ENCODE measurements around the gene TRIM37. TPM values are rescaled to one million over a fixed set of nuclear protein-coding genes. Genes with fewer than 3 reads are reported as not detected.

Gene TRIM37
- total and polyA plus RNA-seq, 2 donors from 2014 or later = 9.7 to 19.1 TPM

DNA sequence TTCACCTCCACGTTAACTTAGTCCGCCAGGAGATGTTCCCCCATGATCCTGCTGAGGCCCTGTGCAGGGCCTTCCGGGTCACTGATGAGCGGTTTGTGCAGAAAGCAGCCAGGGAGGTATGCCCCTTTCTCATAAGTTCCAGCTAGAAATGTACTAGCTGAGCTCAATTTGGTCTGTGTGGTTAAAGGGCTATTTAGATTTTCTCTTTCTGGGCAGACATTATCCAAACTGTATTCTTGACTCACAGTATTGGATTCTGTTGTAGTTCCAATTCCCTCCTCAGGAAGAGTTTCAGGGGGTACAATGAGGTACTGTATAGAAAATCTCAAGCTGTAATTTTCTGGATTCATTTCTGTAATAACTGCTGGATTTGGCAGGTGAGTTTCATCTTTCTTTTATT is 137.1 kb downstream of the TRIM37 start:
- intact Hi-C loops (cut with DNase I) = no loop called here
- H3K4me1 ChIP-seq (ENCODE audit: control insufficient read depth in 2 of 3, insufficient read depth in 2 of 3, low read depth in 1 of 3, low read length in 3 of 3) = peaks cover 0 to 3% (median 0%) of the 10 kb centered on the region in 3 donors
- no peak overlapping the region for H3K27ac ChIP-seq (ENCODE audit: low read depth in 2 of 2, low read length in 2 of 2)
- H3K9ac ChIP-seq (ENCODE audit: low read length in 3 of 3) = no peak overlapping the region
- TF ChIP-seq, protein P1, sequence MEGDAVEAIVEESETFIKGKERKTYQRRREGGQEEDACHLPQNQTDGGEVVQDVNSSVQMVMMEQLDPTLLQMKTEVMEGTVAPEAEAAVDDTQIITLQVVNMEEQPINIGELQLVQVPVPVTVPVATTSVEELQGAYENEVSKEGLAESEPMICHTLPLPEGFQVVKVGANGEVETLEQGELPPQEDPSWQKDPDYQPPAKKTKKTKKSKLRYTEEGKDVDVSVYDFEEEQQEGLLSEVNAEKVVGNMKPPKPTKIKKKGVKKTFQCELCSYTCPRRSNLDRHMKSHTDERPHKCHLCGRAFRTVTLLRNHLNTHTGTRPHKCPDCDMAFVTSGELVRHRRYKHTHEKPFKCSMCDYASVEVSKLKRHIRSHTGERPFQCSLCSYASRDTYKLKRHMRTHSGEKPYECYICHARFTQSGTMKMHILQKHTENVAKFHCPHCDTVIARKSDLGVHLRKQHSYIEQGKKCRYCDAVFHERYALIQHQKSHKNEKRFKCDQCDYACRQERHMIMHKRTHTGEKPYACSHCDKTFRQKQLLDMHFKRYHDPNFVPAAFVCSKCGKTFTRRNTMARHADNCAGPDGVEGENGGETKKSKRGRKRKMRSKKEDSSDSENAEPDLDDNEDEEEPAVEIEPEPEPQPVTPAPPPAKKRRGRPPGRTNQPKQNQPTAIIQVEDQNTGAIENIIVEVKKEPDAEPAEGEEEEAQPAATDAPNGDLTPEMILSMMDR (IDR thresholded peaks at IDR 0.05; ENCODE audit: borderline replicate concordance, extremely low read depth, insufficient read depth) = no peak
- no peaks in the 10 kb centered on the region for H3K27me3 ChIP-seq (ENCODE audit: control insufficient read depth, insufficient read depth, low read length)
- DNase-seq = peak in 1 of 5 donors; percentile 39
- no peak overlapping the region for H3K4me3 ChIP-seq (ENCODE audit: low read length in 3 of 3)
- H3K9me3 ChIP-seq (ENCODE audit: control insufficient read depth in 2 of 3, insufficient read depth in 1 of 3, low read length in 3 of 3) = no peaks in the 10 kb centered on the region
- FAIRE-seq = no peak
- H3K36me3 ChIP-seq (ENCODE audit: control insufficient read depth in 2 of 3, insufficient read depth in 3 of 3, low read length in 3 of 3) = no peaks in the 10 kb centered on the region

DNA sequence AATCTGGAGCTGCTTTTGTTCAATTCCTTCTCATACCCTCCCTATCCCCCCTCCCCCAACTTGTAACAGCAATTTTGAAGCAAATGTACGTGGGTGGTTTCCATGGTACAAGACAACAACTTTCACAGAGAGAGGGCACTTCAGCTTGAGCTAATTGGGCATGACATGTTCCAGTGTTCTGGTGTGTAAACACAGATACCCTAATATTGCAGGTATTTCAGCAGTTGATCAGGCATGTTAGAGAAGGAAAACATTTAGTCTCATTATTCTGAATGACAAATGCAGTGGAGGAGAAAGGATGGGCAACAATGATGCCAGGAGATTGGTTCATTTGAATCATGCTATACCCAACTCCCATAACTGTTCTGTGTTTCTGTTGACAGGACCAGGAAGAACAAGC is 137.5 kb downstream of the TRIM37 start:
- TF ChIP-seq, protein P1 (IDR thresholded peaks at IDR 0.05; ENCODE audit: borderline replicate concordance, extremely low read depth, insufficient read depth) = no peak
- intact Hi-C loops (cut with DNase I) = no loop called here
- Histone ChIP-seq H3K9ac (ENCODE audit: low read length in 3 of 3) (no peak overlapping the region), H3K4me1 (ENCODE audit: control insufficient read depth in 2 of 3, insufficient read depth in 2 of 3, low read depth in 1 of 3, low read length in 3 of 3) (peaks cover 0 to 3% (median 0%) of the 10 kb centered on the region in 3 donors), H3K4me3 (ENCODE audit: low read length in 3 of 3) (no peak overlapping the region), H3K9me3 (ENCODE audit: control insufficient read depth in 2 of 3, insufficient read depth in 1 of 3, low read length in 3 of 3) (no peaks in the 10 kb centered on the region), H3K36me3 (ENCODE audit: control insufficient read depth in 2 of 3, insufficient read depth in 3 of 3, low read length in 3 of 3) (no peaks in the 10 kb centered on the region), H3K27me3 (ENCODE audit: control insufficient read depth, insufficient read depth, low read length) (no peaks in the 10 kb centered on the region), H3K27ac (ENCODE audit: low read depth in 2 of 2, low read length in 2 of 2) (no peak overlapping the region)
- FAIRE-seq (no peak), DNase-seq (peak in 3 of 5 donors; percentile 41 to 85 (median 82))

DNA sequence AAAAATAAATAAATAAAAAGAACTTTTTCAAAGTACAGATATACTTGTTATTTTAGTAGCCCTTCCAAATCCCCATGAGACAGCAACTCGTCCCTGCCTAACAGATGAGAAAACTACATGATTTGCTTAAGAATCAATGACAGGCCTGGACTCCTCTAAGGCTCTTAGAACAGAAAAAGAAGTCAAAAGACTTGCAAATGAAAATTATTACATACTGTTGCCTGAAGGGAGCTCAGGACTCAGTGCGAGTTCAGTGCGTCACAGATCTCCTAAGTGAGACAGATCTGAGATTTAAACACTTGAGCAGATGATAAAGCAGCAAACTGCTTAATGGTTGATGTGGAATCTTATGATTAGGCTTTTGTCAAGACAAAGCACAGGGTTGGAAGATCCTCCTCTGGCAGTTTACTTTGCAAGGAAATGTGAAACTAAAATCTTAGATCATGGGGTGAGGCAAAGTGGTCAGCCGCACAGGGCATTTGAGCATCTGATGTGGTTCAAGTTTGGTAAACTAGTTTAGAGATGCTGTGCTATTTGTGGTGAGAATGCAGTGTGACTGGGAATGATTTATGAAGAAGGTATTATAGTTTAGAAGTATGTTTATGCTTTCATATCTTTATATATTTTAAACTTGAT is 138.1 kb downstream of the TRIM37 start:
- Histone ChIP-seq H3K4me3 (ENCODE audit: low read length in 3 of 3) (no peak overlapping the region), H3K4me1 (ENCODE audit: control insufficient read depth in 2 of 3, insufficient read depth in 2 of 3, low read depth in 1 of 3, low read length in 3 of 3) (peaks cover 0 to 3% (median 0%) of the 10 kb centered on the region in 3 donors), H3K27me3 (ENCODE audit: control insufficient read depth, insufficient read depth, low read length) (no peaks in the 10 kb centered on the region), H3K36me3 (ENCODE audit: control insufficient read depth in 2 of 3, insufficient read depth in 3 of 3, low read length in 3 of 3) (no peaks in the 10 kb centered on the region), H3K9ac (ENCODE audit: low read length in 3 of 3) (no peak overlapping the region), H3K9me3 (ENCODE audit: control insufficient read depth in 2 of 3, insufficient read depth in 1 of 3, low read length in 3 of 3) (no peaks in the 10 kb centered on the region), H3K27ac (ENCODE audit: low read depth in 2 of 2, low read length in 2 of 2) (no peak overlapping the region)
- DNase-seq (no peak), FAIRE-seq (no peak)
- intact Hi-C loops (cut with DNase I) = no loop called here
- TF ChIP-seq, protein P1 (IDR thresholded peaks at IDR 0.05; ENCODE audit: borderline replicate concordance, extremely low read depth, insufficient read depth) = no peak
